ENCODE measurements around the gene DLG2.

The DLG2 gene

GRCh38 chr11:83554876-83555275, 2072.3 kb downstream of the DLG2 start:
- Histone ChIP-seq H2BK15ac (ENCODE audit: low read depth, poor library complexity, severe bottlenecking) (no peak overlapping the region), H3K79me1 (replicated peaks; ENCODE audit: low read length, poor library complexity, severe bottlenecking) (no peaks in the 10 kb centered on the region), H2AFZ (ENCODE audit: low read depth, low read length) (no peak overlapping the region), H2AK5ac (ENCODE audit: low read length, severe bottlenecking) (no peak overlapping the region), H3K4ac (ENCODE audit: low read depth in 1 of 2, low read length in 2 of 2) (no peak overlapping the region), H3K36me3 (ENCODE audit: control insufficient read depth in 1 of 2, insufficient read depth in 2 of 2, low read depth in 1 of 2, low read length in 2 of 2) (no peaks in the 10 kb centered on the region), H3K4me3 (ENCODE audit: insufficient read depth in 1 of 2, low read depth in 1 of 2, low read length in 2 of 2) (no peak overlapping the region), H3K9me3 (ENCODE audit: control insufficient read depth, low read length) (no peaks in the 10 kb centered on the region), H2BK120ac (ENCODE audit: low read depth, low read length) (no peak overlapping the region), H3K27ac (ENCODE audit: low read length, poor library complexity, severe bottlenecking) (no peak overlapping the region), H3K23ac (ENCODE audit: low read length in 2 of 2) (no peak overlapping the region), H3K4me2 (ENCODE audit: low read length, poor library complexity, severe bottlenecking) (no peak overlapping the region), H2BK5ac (ENCODE audit: low read depth, low read length, poor library complexity, severe bottlenecking) (no peak overlapping the region), H3K9ac (ENCODE audit: low read length) (no peak overlapping the region), H4K8ac (ENCODE audit: low read length) (no peak overlapping the region), H4K91ac (ENCODE audit: low read length) (no peak overlapping the region), H3K18ac (ENCODE audit: low read depth in 1 of 2, low read length in 2 of 2) (no peak overlapping the region), H3K27me3 (ENCODE audit: control insufficient read depth in 1 of 2, insufficient read depth in 1 of 2, low read length in 2 of 2) (no peaks in the 10 kb centered on the region), H3K4me1 (ENCODE audit: control insufficient read depth, insufficient read depth, low read depth, low read length) (no peaks in the 10 kb centered on the region), H2BK12ac (ENCODE audit: low read length in 2 of 2) (no peak overlapping the region), H3K14ac (ENCODE audit: low read length in 2 of 2) (no peak overlapping the region)
- no peak for DNase-seq

GRCh38 chr11:83549984-83550667, 2077.0 kb downstream of the DLG2 start:
- Histone ChIP-seq H2BK5ac (ENCODE audit: low read depth, low read length, poor library complexity, severe bottlenecking) (no peak overlapping the region), H3K18ac (ENCODE audit: low read depth in 1 of 2, low read length in 2 of 2) (no peak overlapping the region), H3K27me3 (ENCODE audit: control insufficient read depth in 1 of 2, insufficient read depth in 1 of 2, low read length in 2 of 2) (no peaks in the 10 kb centered on the region), H3K36me3 (ENCODE audit: control insufficient read depth in 1 of 2, insufficient read depth in 2 of 2, low read depth in 1 of 2, low read length in 2 of 2) (no peaks in the 10 kb centered on the region), H3K9ac (ENCODE audit: low read length) (no peak overlapping the region), H3K79me1 (replicated peaks; ENCODE audit: low read length, poor library complexity, severe bottlenecking) (no peaks in the 10 kb centered on the region), H2AFZ (ENCODE audit: low read depth, low read length) (no peak overlapping the region), H3K4me3 (ENCODE audit: insufficient read depth in 1 of 2, low read depth in 1 of 2, low read length in 2 of 2) (no peak overlapping the region), H3K4me1 (ENCODE audit: control insufficient read depth, insufficient read depth, low read depth, low read length) (no peaks in the 10 kb centered on the region), H3K4me2 (ENCODE audit: low read length, poor library complexity, severe bottlenecking) (no peak overlapping the region), H2BK120ac (ENCODE audit: low read depth, low read length) (no peak overlapping the region), H4K91ac (ENCODE audit: low read length) (no peak overlapping the region), H3K4ac (ENCODE audit: low read depth in 1 of 2, low read length in 2 of 2) (no peak overlapping the region), H2BK12ac (ENCODE audit: low read length in 2 of 2) (no peak overlapping the region), H3K14ac (ENCODE audit: low read length in 2 of 2) (no peak overlapping the region), H4K8ac (ENCODE audit: low read length) (no peak overlapping the region), H3K23ac (ENCODE audit: low read length in 2 of 2) (no peak overlapping the region), H3K9me3 (ENCODE audit: control insufficient read depth, low read length) (no peaks in the 10 kb centered on the region), H2BK15ac (ENCODE audit: low read depth, poor library complexity, severe bottlenecking) (no peak overlapping the region), H2AK5ac (ENCODE audit: low read length, severe bottlenecking) (no peak overlapping the region), H3K27ac (ENCODE audit: low read length, poor library complexity, severe bottlenecking) (no peak overlapping the region)
- WGBS: 93% methylated on average over 2 of the region's 5 CpGs
- no peak for DNase-seq

DNA sequence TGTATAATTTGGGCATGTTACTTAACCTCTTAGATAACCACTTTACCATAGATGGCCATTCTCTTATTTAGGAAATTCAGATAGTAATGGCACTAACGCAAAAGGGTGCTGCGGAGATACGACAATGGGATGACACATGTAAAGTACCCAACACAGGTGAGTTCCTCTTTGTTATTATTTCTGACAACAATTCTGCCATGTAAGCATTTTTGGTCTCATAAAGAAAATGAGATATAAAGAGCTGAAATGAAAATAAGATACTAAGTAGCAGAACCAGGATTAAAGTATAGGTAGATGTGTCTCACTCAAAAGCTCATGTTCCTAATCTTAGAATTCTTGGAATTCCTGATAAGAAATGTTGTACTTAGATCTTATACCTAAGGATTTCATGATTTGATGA, 2080.8 kb downstream of the DLG2 start:
- H2BK120ac ChIP-seq (ENCODE audit: low read depth, low read length): no peak overlapping the region
- no peak overlapping the region for H3K23ac ChIP-seq (ENCODE audit: low read length in 2 of 2)
- H2AK5ac ChIP-seq (ENCODE audit: low read length, severe bottlenecking): no peak overlapping the region
- H3K9ac ChIP-seq (ENCODE audit: low read length): no peak overlapping the region
- H3K36me3 ChIP-seq (ENCODE audit: control insufficient read depth in 1 of 2, insufficient read depth in 2 of 2, low read depth in 1 of 2, low read length in 2 of 2): no peaks in the 10 kb centered on the region
- H3K9me3 ChIP-seq (ENCODE audit: control insufficient read depth, low read length): no peaks in the 10 kb centered on the region
- H3K4me2 ChIP-seq (ENCODE audit: low read length, poor library complexity, severe bottlenecking): no peak overlapping the region
- DNase-seq: no peak
- no peak overlapping the region for H3K18ac ChIP-seq (ENCODE audit: low read depth in 1 of 2, low read length in 2 of 2)
- WGBS: 96% methylated on average over 3 of the region's 3 CpGs
- H3K4ac ChIP-seq (ENCODE audit: low read depth in 1 of 2, low read length in 2 of 2): no peak overlapping the region
- H2AFZ ChIP-seq (ENCODE audit: low read depth, low read length): no peak overlapping the region
- H3K79me1 ChIP-seq (replicated peaks; ENCODE audit: low read length, poor library complexity, severe bottlenecking): no peaks in the 10 kb centered on the region
- no peak overlapping the region for H4K91ac ChIP-seq (ENCODE audit: low read length)
- H3K14ac ChIP-seq (ENCODE audit: low read length in 2 of 2): no peak overlapping the region
- H3K4me3 ChIP-seq (ENCODE audit: insufficient read depth in 1 of 2, low read depth in 1 of 2, low read length in 2 of 2): no peak overlapping the region
- H2BK12ac ChIP-seq (ENCODE audit: low read length in 2 of 2): no peak overlapping the region
- no peak overlapping the region for H4K8ac ChIP-seq (ENCODE audit: low read length)
- no peaks in the 10 kb centered on the region for H3K27me3 ChIP-seq (ENCODE audit: control insufficient read depth in 1 of 2, insufficient read depth in 1 of 2, low read length in 2 of 2)
- no peak overlapping the region for H3K27ac ChIP-seq (ENCODE audit: low read length, poor library complexity, severe bottlenecking)
- H3K4me1 ChIP-seq (ENCODE audit: control insufficient read depth, insufficient read depth, low read depth, low read length): no peaks in the 10 kb centered on the region
- H2BK15ac ChIP-seq (ENCODE audit: low read depth, poor library complexity, severe bottlenecking): no peak overlapping the region
- no peak overlapping the region for H2BK5ac ChIP-seq (ENCODE audit: low read depth, low read length, poor library complexity, severe bottlenecking)

DNA sequence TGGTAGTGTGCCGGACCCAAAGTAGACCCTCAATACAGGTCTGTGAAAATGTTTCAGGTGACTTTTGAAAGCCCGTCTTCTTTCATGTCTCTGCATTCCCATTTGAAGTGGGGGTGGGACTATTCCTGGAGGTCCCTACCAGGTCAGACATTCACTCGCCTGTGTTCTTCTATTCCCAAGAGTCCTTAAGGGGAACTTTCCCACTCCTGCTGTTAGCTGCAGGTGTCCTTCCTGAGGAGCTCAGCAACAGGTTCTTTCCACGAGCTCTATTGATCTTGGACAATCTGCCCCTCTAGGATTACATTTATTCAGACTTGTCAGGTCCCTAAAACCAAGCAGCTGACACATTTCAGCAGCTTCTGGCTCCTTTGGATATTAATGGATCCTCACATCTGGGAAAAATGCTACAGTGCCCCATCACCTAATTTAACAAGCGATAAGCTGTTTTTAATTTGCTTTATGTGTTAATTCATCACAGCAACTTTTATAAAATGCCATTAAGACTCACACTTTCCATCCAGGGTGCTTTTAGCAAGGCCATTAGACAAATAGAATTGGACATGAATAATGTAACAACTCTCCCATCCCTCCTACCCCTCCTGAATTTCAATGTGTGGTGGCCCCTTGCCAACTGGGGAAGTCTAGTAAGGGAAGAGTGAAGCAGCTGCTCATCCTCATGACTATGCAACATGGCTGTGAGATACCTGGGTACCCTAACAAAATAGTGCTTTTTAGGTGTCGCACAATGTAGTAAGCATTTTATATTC, 2081.5 kb downstream of the DLG2 start:
- Histone ChIP-seq H3K18ac (ENCODE audit: low read depth in 1 of 2, low read length in 2 of 2) (no peak overlapping the region), H4K91ac (ENCODE audit: low read length) (no peak overlapping the region), H3K27ac (ENCODE audit: low read length, poor library complexity, severe bottlenecking) (no peak overlapping the region), H3K4me1 (ENCODE audit: control insufficient read depth, insufficient read depth, low read depth, low read length) (no peaks in the 10 kb centered on the region), H2BK5ac (ENCODE audit: low read depth, low read length, poor library complexity, severe bottlenecking) (no peak overlapping the region), H3K4me3 (ENCODE audit: insufficient read depth in 1 of 2, low read depth in 1 of 2, low read length in 2 of 2) (no peak overlapping the region), H2BK15ac (ENCODE audit: low read depth, poor library complexity, severe bottlenecking) (no peak overlapping the region), H3K23ac (ENCODE audit: low read length in 2 of 2) (no peak overlapping the region), H2AFZ (ENCODE audit: low read depth, low read length) (no peak overlapping the region), H3K36me3 (ENCODE audit: control insufficient read depth in 1 of 2, insufficient read depth in 2 of 2, low read depth in 1 of 2, low read length in 2 of 2) (no peaks in the 10 kb centered on the region), H3K14ac (ENCODE audit: low read length in 2 of 2) (no peak overlapping the region), H2BK120ac (ENCODE audit: low read depth, low read length) (no peak overlapping the region), H4K8ac (ENCODE audit: low read length) (no peak overlapping the region), H3K4me2 (ENCODE audit: low read length, poor library complexity, severe bottlenecking) (no peak overlapping the region), H3K27me3 (ENCODE audit: control insufficient read depth in 1 of 2, insufficient read depth in 1 of 2, low read length in 2 of 2) (no peaks in the 10 kb centered on the region), H2AK5ac (ENCODE audit: low read length, severe bottlenecking) (no peak overlapping the region), H3K9ac (ENCODE audit: low read length) (no peak overlapping the region), H3K4ac (ENCODE audit: low read depth in 1 of 2, low read length in 2 of 2) (no peak overlapping the region), H3K79me1 (replicated peaks; ENCODE audit: low read length, poor library complexity, severe bottlenecking) (no peaks in the 10 kb centered on the region), H2BK12ac (ENCODE audit: low read length in 2 of 2) (no peak overlapping the region), H3K9me3 (ENCODE audit: control insufficient read depth, low read length) (no peaks in the 10 kb centered on the region)
- no peak for DNase-seq
- whole genome bisulfite sequencing: 78% methylated on average over 5 of the region's 6 CpGs

Measured in mesenchymal stem cell (in vitro differentiated cells and primary cell).